GM10266 (cell line): ENCODE results near the gene TAF11.
"Not testable (repeated sequence)": the region's sequence is repeated elsewhere in the genome, so short reads cannot be mapped to it uniquely, and the experiment has no call there.

Source experiments
- DNase-seq: peaks from one replicate; pipeline ENCODE4 v3.0.0; 2012; ENCODE audit errors: extremely low spot score
- CTCF ChIP-seq: IDR thresholded peaks from 2 replicates; pipeline ENCODE4 v1.5.1; 2012; ENCODE audit warnings: mild to moderate bottlenecking, low read depth; ENCODE audit not compliant: control insufficient read depth, insufficient read depth; ENCODE audit errors: missing control alignments

The TAF11 gene

GRCh38 chr6:34864007-34864406, 23.8 kb downstream of the TAF11 start:
- no peak for TF ChIP-seq CTCF
- no peak for DNase-seq

- TF ChIP-seq CTCF: no peak
Measured at GRCh38 chr6:34860776-34861175, 27.1 kb downstream of the TAF11 start.

GRCh38 chr6:34859951-34860350, 27.9 kb downstream of the TAF11 start:
- no peak for DNase-seq
- no peak for TF ChIP-seq CTCF

More at GRCh38 chr6:34860776-34861175, 27.1 kb downstream of the TAF11 start:
- no peak for DNase-seq

GRCh38 chr6:34858681-34859080, 29.2 kb downstream of the TAF11 start:
- no peak for DNase-seq
- TF ChIP-seq CTCF: no peak

- DNase-seq: no peak
- no peak for TF ChIP-seq CTCF
Measured at GRCh38 chr6:34855463-34855862, 32.4 kb downstream of the TAF11 start.

DNA sequence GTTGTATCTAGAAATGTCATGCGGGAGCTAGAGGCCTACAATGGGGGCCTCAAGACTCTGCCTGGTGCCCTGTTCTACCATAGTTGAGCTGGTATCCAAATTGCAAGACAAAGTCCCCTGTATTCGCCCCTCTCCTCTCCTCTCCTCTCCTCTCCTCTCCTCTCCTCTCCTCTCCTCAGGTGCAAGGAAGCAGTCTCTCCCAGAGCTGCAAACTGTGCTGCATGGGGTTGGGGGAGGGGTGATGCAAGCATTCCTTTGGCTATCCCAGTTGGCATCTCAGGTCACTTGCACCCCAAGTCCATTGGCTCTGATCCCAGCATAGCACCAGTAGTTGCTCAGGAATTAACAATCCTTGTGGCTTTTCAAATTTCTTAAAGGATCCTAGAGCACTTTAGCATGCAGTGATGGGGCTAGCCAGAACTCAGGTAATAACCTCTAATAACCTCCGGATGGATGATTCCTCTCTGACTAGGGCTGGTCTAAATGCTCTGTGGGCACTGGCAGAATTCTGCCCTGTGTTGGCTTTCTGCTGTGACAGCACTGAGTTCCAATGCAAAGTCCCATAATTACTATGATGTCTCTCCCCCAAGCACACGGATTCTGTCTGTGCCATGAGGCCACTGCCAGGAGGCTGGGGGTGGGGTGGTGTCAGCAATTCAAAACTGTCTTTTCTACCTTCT, 35.3 kb downstream of the TAF11 start:
- no peak for DNase-seq
- no peak for TF ChIP-seq CTCF

DNA sequence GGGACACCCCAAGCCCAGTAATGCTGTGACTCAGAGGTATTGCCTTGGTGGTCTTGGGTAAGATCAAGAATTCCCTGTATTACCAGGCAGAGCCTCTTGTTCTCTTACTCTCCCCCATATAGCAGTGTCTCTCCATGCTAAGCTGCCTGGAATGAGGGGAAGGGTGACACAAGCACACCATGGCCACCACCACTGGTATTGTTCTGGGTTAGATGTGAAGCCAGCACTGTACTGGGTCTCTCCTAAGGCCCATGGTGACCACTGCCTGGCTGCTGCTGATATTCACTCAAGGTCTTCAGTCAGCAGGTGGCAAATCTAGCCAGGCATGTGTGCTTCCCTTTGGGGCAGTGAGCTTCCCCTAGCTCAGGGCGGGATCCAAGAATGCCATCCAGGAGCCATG, 36.5 kb downstream of the TAF11 start:
- no peak for DNase-seq
- no peak for TF ChIP-seq CTCF

DNA sequence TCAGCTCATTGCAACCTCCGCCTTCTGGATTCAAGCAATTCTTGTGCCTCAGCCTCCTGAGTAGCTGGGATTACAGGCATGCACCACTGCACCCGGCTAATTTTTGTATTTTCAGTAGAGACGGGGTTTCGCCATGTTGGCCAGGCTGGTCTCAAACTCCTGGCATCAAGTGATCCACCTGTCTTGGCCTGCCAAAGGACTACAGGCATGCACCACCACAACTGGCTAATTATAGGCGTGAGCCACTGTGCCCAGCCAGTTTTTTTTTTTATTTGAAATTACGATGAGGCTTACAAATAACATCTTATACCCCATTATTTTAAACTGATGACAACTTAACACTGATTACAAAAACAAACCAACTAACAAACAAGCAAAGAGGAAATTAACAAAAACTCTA, 38.8 kb downstream of the TAF11 start:
- not testable (repeated sequence) for DNase-seq
